GM18868 (cell line): ENCODE measurements around the gene MAP3K7.

Experiments
- ATAC-seq: cut with Tn5 transposase; IDR thresholded peaks from one replicate; pipeline ENCODE4 v1.9.1; 2021; ENCODE audit warnings: mild to moderate bottlenecking, moderate library complexity; ENCODE audit not compliant: unreplicated experiment

MAP3K7 gene

DNA sequence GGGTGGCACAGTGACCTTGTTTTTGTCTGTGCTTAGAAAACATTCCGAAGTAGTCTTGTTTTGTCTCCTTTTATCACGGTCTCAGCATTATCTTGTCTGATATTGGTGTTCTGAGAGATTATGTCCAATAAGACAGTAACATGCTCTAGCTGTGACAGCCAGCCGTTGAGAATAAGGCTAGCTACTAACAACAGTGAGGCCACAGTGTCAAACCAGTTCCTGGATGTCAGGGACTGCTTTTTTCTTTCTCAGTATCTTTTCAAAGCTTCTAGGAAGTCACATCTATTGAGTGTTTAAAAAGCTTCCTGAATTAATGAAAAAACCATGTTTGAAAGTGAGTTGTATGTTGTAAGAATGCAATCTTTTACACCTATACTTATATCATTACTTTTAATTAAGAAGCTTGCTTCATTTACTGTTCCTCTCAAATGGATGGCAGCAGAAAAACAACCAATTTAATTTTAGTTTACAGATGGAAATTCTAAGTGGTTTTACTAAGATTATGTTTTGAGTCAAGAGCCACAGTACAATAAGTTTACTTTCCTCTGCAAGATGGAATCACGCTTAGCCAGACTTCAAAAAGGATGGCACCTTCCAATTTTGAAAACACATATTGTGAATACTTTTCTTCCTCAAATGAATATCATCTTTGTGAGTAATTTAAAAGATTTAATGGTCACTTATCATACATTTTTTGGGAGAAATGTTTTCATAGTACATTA, 53.1 kb downstream of the MAP3K7 start:
- ATAC-seq: no peak

DNA sequence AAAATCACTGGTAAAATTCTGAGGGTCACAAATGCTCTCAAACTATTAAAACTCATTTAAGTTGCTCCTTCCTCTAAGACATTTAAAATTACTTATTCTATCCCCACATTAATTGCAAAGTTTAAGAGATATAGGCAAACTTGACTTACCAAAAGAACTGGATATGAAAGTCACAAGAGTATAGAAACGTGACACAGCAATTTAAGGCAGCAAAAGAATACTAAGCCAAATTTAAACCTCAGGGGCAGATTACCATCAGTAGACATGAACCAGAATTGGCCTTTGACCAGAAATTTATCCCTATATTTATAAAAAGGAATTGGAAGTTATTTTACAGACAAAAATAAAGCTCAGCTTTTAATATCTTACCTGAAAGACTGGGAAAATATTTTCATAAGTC, 56.0 kb downstream of the MAP3K7 start:
- no peak for ATAC-seq

DNA sequence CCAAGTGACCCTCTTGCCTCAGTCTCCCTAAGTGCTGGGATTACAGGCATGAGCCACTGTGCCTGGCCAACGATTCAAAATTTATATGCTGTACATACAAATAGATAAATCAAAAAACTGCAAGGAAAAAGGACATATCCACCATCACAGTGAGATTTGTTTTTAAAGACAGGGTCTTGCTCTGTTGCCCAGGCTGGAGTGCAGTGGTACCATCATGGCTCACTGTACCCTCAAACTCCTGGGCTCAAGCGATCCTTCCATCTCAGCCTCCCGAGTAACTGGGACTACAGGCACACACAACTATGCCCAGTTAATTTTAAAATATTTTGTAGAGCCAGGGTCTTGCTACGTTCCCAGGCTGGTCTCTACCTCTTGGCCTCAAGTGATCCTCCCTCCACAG, 61.5 kb downstream of the MAP3K7 start:
- ATAC-seq: no peak

DNA sequence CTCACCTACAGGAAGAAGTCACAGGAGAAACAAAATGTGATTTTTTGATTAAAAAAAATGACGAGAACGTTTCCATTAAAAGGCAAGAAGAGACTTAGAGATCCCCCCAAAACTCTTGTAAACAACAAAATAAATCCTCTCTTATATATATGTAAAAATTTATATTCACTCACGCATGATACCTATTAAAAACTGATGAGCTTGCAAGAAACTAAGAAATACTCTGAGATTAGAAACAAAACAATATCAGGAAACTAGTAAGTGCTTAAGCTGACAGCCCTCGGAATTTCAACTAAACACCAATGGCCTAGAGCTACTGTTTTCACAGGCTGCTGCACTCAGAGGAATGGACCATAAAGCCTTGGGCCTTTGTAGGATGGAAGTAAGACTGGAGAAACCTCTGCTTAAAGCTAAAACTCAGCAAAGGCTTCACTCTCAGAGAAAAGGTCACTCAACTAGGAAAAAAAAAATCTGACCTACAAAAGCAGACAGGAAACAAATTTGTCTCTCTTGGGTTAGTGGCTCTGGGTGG, 63.0 kb downstream of the MAP3K7 start:
- no peak for ATAC-seq

DNA sequence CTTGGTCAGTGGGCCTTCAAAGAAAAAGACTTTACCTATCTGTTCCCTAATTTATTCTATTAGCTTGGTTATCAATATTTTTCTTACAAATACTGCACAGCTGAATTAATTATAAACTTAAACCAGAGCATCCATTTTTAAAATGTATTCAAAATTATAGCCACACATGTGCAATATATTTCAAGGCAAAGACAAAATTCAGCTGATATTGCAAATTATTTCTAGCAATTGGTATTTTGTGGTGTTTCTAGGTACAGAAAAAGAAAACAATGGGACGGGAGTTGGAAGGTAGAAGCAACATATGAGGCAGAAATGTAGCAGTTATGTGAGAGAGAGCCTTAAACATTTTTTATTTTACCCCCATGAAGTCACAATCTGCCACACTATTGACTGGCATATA, 64.9 kb downstream of the MAP3K7 start:
- ATAC-seq: no peak

DNA sequence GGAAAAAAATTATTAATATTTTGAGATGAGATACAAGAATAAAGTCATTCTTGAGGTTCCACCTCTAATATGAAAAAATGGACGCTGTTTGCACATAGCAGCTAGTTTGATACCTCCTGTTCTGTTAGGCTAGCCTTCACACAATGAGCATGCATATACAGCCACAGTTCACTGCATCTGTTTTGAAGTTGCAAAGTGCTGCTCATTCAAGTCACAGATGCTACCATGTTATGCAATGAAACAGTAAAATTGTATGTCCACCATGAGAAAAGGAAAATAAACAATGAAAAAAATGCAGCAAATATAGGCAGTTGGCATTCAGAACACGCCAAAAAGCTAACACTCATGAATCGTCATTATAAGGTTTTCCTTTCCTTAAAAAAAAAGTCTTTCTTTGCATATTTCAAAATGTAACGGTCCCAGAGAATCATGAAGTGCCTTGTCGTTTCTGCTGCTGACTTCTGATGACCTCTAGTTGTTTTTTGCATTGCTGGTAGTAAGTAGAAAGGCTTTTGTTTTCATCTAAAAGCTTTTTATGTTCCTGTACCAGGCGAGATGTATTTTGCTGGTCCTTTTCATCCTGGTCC, 70.7 kb downstream of the MAP3K7 start:
- no peak for ATAC-seq

DNA sequence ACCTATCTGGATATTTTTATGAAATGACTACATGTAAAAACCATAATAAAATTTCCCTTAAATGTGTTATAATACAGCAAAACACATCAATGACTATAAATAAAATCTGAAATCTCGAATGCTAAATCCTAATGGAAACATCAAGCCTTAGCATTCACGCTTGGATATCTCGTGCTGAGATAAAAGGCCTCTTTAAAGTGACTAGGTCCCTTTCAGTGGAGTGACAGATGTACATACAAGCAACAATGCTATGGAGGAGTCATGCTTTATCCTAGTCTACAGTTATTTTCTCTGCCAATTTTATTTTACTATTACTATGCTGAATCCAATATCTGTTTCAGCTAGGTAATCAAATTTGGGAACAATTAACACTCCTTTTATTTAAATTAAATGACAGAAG, 72.4 kb downstream of the MAP3K7 start:
- ATAC-seq: no peak

DNA sequence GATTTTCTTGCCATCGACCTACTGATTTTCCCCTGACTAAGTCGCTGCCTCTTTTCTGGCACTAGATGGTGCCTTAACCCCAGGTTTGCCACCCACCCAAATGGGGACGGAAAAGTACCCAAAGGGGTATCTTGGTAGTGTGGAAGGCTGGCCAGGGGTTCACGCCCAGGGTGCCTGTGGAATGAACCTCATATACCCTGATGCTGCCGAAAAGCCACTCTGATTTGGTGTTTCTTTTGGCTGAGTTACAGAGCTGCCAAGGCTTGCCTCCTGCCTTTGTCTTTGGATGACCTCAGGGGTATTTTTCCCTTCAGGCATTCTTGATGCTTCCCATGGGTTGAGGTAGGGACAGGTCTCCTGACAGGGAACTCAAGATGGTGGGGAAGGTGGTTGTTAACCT, 78.1 kb downstream of the MAP3K7 start:
- no peak for ATAC-seq

DNA sequence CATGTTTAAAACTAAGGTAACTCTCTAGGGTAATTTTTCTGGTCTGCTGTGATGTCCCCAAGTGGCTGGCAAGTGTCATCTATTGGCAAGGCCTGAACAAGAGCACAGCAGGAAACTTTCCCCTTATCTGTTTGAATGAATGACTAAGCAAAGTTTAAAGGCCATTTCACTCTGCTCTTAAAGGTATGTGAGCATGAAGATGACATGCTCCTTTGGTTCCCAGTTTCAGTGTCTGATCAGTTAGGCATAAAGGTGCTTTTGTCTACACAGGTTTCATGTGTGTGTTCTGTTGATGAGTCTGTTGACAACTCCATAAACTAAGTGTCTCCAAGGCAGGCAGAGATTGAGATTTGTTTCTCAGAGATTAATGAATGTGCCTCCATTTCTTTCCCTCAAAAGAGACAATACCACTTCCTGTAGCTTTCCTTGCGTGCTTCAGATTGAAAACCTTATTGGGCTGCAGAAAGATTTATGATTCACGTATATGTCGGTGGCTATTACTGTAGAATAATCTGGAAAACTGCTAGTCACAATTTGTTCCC, 83.9 kb downstream of the MAP3K7 start:
- peak; percentile 98 for ATAC-seq

DNA sequence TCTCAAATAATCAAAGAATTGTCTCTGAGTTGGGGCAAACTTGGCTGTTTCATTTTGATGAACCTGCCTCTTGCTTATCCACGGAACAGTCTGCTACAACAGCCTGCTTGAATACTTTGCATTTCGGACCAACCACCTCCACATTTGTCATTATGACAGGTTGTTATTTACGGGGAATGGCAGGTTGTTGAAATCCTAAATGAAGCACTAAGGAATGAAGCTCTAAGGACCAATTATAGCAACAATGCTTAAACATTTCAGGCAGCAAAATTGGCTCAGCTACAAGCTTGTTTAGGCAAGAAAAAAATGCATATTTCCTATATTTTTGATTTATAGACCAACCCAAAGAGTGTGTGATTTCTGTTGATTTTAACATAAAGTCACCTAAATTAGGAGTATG, 84.5 kb downstream of the MAP3K7 start:
- ATAC-seq: no peak

DNA sequence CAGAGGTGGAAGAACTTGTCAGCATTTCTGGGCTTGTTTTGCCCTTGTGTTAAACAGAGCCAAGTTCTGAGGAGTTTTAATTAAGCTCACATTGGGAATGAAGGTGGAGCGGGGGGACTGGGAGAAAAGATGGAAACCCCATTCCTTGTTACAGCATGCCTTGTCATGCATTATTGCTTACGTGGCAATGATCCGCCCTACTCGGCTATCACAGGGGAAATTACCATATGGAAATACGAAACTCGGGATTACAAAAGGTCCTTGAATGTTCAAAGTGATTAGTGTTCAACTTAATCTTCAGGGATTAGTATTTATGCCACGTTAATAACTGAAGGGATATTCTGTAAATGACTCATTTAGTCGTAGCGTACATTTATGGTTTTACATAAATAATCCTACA, 86.4 kb downstream of the MAP3K7 start:
- ATAC-seq: no peak

DNA sequence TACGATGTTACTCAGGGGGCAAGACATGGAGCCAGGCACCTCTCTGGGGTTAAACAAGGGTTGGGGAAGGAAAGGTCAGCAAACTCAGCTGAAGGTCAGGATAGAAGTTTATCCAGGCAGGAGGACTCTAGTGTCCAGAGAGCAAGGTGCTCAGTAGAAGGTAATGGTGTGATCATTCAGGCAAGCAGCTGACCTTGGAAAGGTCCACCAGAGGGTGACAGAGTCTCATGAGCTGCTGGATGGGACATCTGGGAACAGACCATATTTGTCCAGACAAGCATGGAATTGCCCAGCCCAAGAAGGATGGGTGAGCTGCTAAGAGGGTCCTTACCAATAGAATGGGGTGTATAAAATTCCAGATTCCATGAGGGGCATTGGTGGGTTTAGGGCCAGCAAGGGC, 89.5 kb downstream of the MAP3K7 start:
- no peak for ATAC-seq

DNA sequence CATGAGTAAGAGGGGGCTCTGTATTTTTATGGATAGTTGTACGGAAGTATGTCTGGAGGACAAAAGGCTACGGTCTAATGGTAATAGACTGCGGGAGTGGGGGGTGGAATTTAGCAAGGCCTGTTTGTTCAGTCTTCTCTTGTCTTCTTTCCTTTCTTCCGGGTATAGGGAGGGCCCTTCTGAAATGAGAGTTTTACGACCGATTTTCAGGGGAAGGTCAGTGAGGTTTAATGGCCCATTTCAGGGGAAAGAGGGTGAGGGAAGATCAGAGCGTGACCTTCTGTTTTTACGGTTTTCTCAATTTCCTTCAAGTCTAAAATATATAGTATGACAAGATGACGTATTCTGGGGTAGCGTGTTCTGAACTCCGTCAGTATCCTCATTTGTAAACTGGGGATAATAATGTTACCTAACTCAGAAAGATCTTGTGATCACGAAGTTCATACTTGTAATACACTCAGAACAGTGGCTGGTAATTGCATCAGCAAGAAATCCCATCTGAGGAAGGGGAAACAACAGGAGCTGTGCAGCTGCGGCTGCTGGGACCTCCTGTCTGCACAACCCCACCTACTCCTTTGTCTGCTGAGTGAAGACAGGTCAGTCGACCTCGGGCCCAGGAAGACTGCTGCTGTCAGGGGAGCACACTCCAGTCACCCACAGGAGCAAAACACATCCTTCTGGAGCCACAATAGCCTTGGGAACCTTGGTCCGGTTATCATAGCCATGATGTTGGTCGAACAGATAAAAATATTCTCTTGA, 90.4 kb downstream of the MAP3K7 start:
- ATAC-seq: no peak

DNA sequence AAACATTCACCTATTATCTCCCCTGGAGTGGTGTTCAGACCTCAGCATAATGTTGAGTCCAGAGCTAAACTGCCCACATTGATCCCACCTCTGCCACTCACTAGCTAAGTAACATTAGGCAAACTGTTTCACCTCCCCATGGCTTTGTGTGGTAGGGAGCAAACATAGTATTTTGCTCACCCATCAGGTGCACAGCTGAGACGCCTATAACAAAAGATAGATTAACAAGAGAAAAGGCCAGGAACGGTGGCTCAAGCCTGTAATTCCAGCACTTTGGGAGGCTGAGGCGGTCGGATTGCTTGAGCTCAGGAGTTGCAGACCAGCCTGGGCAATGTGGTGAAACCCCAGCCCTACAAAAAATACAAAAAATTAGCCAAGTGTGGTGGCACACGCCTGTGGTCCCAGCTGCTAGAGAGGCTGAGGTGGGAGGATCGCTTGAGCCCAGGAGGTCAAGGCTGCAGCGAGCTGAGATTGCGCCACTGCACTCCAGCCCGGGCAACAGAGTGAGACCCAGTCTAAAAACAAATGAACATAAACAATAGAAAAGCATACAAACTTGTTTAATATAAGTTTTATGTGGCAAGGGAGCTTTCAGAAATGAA, 91.6 kb downstream of the MAP3K7 start:
- no peak for ATAC-seq

DNA sequence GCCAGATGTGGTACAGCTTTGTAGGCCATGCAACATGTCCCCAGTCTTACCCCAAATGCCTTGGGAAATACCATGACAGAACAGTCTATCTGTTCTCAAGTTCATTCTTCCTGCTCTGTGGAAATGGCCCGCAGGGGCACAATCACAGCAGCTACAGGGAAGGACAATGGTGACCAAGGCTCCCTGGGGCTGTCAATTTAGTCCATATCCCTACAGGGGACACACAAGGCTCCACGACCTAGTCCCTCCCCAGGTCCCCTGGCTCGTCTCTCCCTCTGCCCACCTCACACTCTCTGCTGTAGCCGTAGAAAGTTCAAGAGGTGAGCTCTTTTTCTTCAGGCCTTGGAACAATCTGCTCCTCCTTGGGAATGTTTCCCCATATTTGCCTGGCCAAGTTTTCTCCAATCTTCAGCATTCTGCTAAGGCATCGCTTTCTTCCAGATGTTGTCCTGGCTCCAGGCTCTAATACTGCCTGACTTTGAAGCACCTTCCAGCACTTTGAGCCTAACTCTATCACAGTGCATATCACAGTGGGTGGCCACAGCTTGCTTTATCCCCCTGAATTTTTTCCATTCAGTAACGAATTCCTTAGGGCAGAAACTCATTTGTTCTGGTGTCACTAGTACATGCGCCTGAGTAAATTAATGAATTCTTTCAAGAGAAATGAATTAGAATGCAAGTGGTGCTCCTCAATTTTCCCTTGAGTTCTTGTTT, 92.6 kb downstream of the MAP3K7 start:
- ATAC-seq: no peak

DNA sequence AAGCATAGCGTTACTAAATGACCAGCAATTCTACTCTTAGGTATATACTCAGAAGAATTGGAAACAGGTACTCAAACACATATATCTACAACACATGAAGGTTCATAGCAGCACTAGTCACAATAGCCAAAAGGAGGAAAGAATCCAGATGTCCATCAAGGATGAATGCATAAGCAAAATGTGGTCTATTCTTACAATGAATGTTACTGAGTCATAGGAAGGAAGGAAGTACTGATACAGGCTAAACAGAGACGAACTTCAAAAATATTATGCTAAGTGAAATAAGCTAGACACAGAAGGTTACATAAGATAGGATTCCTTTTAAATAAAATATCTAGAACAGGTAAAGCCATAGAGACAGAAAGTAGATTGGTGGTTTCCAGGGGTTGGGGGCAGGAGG, 93.5 kb downstream of the MAP3K7 start:
- ATAC-seq: no peak

DNA sequence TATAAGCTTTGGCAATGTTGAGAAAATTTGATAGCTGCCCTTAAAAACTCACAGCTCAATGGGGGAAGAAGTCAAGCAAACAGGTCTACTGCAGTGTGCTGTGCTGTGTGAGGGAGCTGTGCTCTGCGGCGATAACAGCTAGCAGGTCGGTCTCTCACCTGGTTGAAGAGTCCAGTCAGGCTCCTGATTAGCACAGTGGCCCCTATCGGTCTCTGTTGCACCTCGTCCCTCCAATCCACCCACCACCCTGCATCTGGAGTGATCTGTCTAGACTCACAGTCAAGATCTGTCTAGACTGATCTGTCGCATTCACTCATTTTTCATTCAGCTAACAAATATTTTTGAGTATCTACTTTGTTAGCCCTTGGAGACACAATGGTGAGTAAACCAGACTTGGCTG, 94.1 kb downstream of the MAP3K7 start:
- no peak for ATAC-seq

DNA sequence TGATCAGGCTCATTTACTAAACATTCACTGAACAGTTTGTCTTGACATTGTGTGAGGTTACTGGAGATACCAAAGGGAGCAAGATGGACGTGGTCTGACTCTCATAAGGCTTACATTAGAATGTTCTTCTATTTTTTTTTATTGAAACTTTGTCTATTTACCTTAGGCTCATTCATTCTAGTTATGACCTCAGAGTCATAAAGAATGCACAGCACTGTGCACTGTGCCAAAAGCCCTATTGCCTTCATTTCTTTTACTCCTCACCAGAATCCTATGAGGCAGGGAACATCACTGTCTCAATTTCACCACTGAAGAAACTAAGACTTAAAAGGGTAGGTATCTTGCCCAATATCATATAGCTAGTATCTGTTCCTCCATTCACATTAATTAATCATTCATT, 94.5 kb downstream of the MAP3K7 start:
- no peak for ATAC-seq

DNA sequence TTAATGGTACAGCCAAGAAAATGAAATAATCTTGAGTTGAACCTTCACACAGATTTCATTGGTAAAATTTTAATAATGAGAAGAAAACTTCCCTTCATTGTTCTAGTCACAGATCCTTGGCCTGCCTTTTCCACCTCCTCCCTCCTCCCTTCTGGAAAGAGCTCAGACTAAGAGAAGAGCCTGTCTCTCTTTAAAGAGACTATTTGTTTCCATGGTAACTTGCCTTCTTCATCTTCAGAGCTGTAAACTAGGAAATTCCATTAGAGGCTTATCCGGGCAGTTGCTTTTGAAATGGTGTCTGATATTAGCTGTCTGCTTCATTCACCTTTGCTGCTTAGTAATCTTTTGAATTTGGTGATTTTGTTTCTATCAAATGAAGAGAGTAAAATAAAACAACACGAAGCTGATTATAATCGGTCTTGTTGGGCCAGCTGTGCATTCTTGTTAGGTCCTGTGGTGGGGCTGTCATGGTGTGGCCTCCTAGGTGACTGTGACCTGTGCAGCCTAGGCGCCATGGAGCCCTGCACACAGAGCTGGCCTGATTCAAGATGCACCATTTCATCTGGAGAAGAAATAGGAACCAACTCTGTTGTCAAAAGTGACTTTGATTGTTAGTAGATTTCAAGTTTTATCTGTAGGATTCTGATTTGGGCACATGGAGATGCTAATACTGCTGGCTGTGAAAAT, 96.7 kb downstream of the MAP3K7 start:
- no peak for ATAC-seq

DNA sequence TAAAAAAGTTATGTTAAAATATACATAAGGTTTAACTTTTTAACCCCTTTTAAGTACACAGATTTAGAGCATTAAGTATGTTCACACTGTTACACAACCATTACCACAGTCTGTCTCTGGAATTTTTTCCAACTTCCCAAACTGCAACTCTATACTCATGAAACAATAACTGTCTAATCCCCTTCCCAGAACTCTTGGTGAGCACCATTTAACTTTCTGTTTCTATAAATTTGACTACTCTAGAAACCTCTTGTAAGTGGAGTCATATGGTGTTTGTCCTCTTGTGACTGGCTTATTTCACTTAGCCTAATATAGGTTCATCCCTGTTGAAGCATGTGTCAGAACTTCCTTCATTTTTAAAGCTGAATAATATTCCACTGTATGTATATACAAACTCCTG, 98.1 kb downstream of the MAP3K7 start:
- no peak for ATAC-seq
